HG03045 (cell line): ENCODE measurements around the gene ZNF350.
"Not testable (repeated sequence)": the region's sequence is repeated elsewhere in the genome, so short reads cannot be mapped to it uniquely, and the experiment has no call there.

Experiments used
- ATAC-seq: cut with Tn5 transposase; IDR thresholded peaks from one replicate; pipeline ENCODE4 v1.9.1; 2021; ENCODE audit warnings: mild to moderate bottlenecking, moderate library complexity; ENCODE audit not compliant: unreplicated experiment

ZNF350 gene

GRCh38 chr19:51975787-51976186 lies 10.9 kb downstream of the ZNF350 start:
- not testable (repeated sequence) for ATAC-seq

- ATAC-seq = no peak
Measured at GRCh38 chr19:51971624-51972023, 15.0 kb downstream of the ZNF350 start.

GRCh38 chr19:51970718-51971117 lies 15.9 kb downstream of the ZNF350 start:
- ATAC-seq = no peak

- no peak for ATAC-seq
Measured at GRCh38 chr19:51965583-51965982, 21.1 kb downstream of the ZNF350 start.

GRCh38 chr19:51960621-51961233 lies 25.9 kb downstream of the ZNF350 start:
- not testable (repeated sequence) for ATAC-seq

GRCh38 chr19:51959791-51960190 lies 26.8 kb downstream of the ZNF350 start:
- no peak for ATAC-seq

- not testable (repeated sequence) for ATAC-seq
Measured at GRCh38 chr19:51957846-51958245, 28.8 kb downstream of the ZNF350 start.

- ATAC-seq = no peak
Measured at GRCh38 chr19:51948975-51949374, 37.7 kb downstream of the ZNF350 start.

- ATAC-seq = no peak
Measured at GRCh38 chr19:51946602-51947001, 40.0 kb downstream of the ZNF350 start.

- no peak for ATAC-seq
Measured at GRCh38 chr19:51944798-51945552, 41.7 kb downstream of the ZNF350 start.

- ATAC-seq = no peak
Measured at GRCh38 chr19:51938936-51939335, 47.7 kb downstream of the ZNF350 start.

GRCh38 chr19:51931921-51932320 lies 54.7 kb downstream of the ZNF350 start:
- ATAC-seq = no peak

GRCh38 chr19:51927859-51928258 lies 58.8 kb downstream of the ZNF350 start:
- no peak for ATAC-seq

- peak; percentile 82 for ATAC-seq
Measured at GRCh38 chr19:51926784-51927741, 59.6 kb downstream of the ZNF350 start, which contains the start of gene ZNF613. Gene ZNF613, plus strand, starts transcription at chr19:51927472. Its CDS starts 8,749 bp downstream, at chr19:51936221.

GRCh38 chr19:51926426-51926783 lies 60.2 kb downstream of the ZNF350 start:
- no peak for ATAC-seq

- ATAC-seq = no peak
Measured at GRCh38 chr19:51921949-51922348, 64.7 kb downstream of the ZNF350 start.

GRCh38 chr19:51919606-51920005 lies 67.0 kb downstream of the ZNF350 start:
- ATAC-seq = no peak

- no peak for ATAC-seq
Measured at GRCh38 chr19:51916167-51916566, 70.5 kb downstream of the ZNF350 start.

GRCh38 chr19:51915324-51915867 lies 71.2 kb downstream of the ZNF350 start:
- ATAC-seq = no peak
